PC-3 (cell line): ENCODE data around the gene VPS54.

Source experiments
- EZH2 ChIP-seq: fragments of 300-600 bp; sonication (generic); IDR thresholded peaks from one replicate; pipeline ENCODE4 v1.6.1; 2017; ENCODE audit warnings: antibody characterized with exemption, mild to moderate bottlenecking, low read length; ENCODE audit not compliant: unreplicated experiment
- TF ChIP-seq, protein P1 (sequence below): fragments of 300-600 bp; sonication (generic); conservative IDR thresholded peaks from 2 replicates; pipeline ENCODE4 v1.5.1; 2017; ENCODE audit warnings: antibody characterized with exemption, low read depth, mild to moderate bottlenecking, low read length

- TF ChIP-seq, protein P1, sequence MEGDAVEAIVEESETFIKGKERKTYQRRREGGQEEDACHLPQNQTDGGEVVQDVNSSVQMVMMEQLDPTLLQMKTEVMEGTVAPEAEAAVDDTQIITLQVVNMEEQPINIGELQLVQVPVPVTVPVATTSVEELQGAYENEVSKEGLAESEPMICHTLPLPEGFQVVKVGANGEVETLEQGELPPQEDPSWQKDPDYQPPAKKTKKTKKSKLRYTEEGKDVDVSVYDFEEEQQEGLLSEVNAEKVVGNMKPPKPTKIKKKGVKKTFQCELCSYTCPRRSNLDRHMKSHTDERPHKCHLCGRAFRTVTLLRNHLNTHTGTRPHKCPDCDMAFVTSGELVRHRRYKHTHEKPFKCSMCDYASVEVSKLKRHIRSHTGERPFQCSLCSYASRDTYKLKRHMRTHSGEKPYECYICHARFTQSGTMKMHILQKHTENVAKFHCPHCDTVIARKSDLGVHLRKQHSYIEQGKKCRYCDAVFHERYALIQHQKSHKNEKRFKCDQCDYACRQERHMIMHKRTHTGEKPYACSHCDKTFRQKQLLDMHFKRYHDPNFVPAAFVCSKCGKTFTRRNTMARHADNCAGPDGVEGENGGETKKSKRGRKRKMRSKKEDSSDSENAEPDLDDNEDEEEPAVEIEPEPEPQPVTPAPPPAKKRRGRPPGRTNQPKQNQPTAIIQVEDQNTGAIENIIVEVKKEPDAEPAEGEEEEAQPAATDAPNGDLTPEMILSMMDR = no peak
- no peak for TF ChIP-seq EZH2
Measured at GRCh38 chr2:64015391-64015790, 3.8 kb downstream of the VPS54 start.
